K562 (cell line): Measurements from ENCODE around the gene AKT1S1. TPM values are rescaled to one million over a fixed set of nuclear protein-coding genes. Genes with fewer than 3 reads are reported as not detected.
A peak's percentile ranks its signal among the peaks of the same experiment; 100 is the strongest.

ENCODE experiments used
- BRF1 ChIP-seq: IDR thresholded peaks from 3 replicates; pipeline ENCODE4 v1.6.1; 2011; ENCODE audit warnings: borderline replicate concordance, mild to moderate bottlenecking; ENCODE audit not compliant: insufficient read length; ENCODE audit errors: extremely low read depth
- E2F6 ChIP-seq, 2 experiments: IDR thresholded peaks; 2 replicates each; pipeline ENCODE4 v1.6.1; 2011; ENCODE audit warnings: borderline replicate concordance in 1 of 2, control low read depth in 1 of 2, low read depth in 1 of 2, low read length in 1 of 2, mild to moderate bottlenecking in 1 of 2, mixed read lengths in 1 of 2, moderate library complexity in 1 of 2; ENCODE audit not compliant: insufficient read depth in 1 of 2, insufficient read length in 1 of 2, poor library complexity in 1 of 2, severe bottlenecking in 1 of 2; ENCODE audit errors: extremely low read depth in 1 of 2
- ELF2 ChIP-seq: fragments of 250-450 bp; sonication (Bioruptor Pico); IDR thresholded peaks from 2 replicates; pipeline ENCODE4 v1.5.0; 2021; ENCODE audit warnings: mild to moderate bottlenecking
- GTF2E2 ChIP-seq: fragments of 200-800 bp; sonication (Bioruptor generic); IDR thresholded peaks from 2 replicates; pipeline ENCODE4 v1.6.1; 2016; ENCODE audit warnings: missing genetic modification characterization, missing compliant biosample characterization
- KDM2B ChIP-seq: fragments of 250-450 bp; sonication (Bioruptor Pico); IDR thresholded peaks from 2 replicates; pipeline ENCODE4 v1.8.0; 2021; ENCODE audit warnings: mild to moderate bottlenecking, moderate library complexity
- MEIS2 ChIP-seq: fragments of 450-650 bp; IDR thresholded peaks from 2 replicates; pipeline ENCODE4 v1.6.1; 2014; ENCODE audit warnings: mild to moderate bottlenecking; ENCODE audit not compliant: partially characterized antibody
- NONO ChIP-seq, 2 experiments: fragments of 200-400 bp in 1 of 2; fragments of 450-650 bp in 1 of 2; formaldehyde crosslinking in 1 of 2; IDR thresholded peaks; 2 replicates each; pipeline ENCODE4 v1.6.1; 2017; ENCODE audit warnings: low read depth in 2 of 2, mild to moderate bottlenecking in 2 of 2, moderate library complexity in 2 of 2, low read length in 1 of 2
- NR2C1 ChIP-seq, 2 experiments: fragments of 450-650 bp; IDR thresholded peaks; 2 replicates each; pipeline ENCODE4 v1.6.1; 2017; ENCODE audit warnings: mild to moderate bottlenecking in 2 of 2, antibody characterized with exemption in 1 of 2, inconsistent platforms in 1 of 2, missing compliant biosample characterization in 1 of 2, missing genetic modification characterization in 1 of 2
- RBFOX2 ChIP-seq: fragments of 200-400 bp; formaldehyde crosslinking; IDR thresholded peaks from 2 replicates; pipeline ENCODE4 v1.6.1; 2017; ENCODE audit warnings: low read depth, mild to moderate bottlenecking, low read length, moderate library complexity
- SMARCE1 ChIP-seq: fragments of 450-650 bp; IDR thresholded peaks from 2 replicates; pipeline ENCODE4 v1.7.1; 2016; ENCODE audit warnings: mild to moderate bottlenecking
- SMC3 ChIP-seq: conservative IDR thresholded peaks from 2 replicates; pipeline ENCODE4 v1.6.1; 2011; ENCODE audit warnings: low read depth, low read length, improper control_type of control experiment; ENCODE audit not compliant: insufficient read depth
- STAG1 ChIP-seq: sonication (generic); formaldehyde crosslinking; IDR thresholded peaks from 2 replicates; pipeline ENCODE4 v1.5.0; 2020; ENCODE audit warnings: missing genetic modification reagents, borderline replicate concordance
- TEAD4 ChIP-seq, 2 experiments: sonication (generic) in 1 of 2; formaldehyde crosslinking in 1 of 2; IDR thresholded peaks; 2 replicates each; pipeline versions ENCODE4 v1.6.1 to v1.8.0; 2012 to 2022; ENCODE audit warnings: borderline replicate concordance in 1 of 2, inconsistent platforms in 1 of 2, low read length in 1 of 2, mild to moderate bottlenecking in 1 of 2, missing genetic modification reagents in 1 of 2
- ZBTB17 ChIP-seq: fragments of 450-650 bp; formaldehyde crosslinking; IDR thresholded peaks from 2 replicates; pipeline ENCODE4 v1.4.0; 2020; ENCODE audit warnings: mild to moderate bottlenecking
- ZBTB7A ChIP-seq: IDR thresholded peaks from 2 replicates; pipeline ENCODE4 v1.6.1; 2011; ENCODE audit warnings: low read depth, mild to moderate bottlenecking, low read length, moderate library complexity, borderline replicate concordance; ENCODE audit not compliant: control insufficient read depth
- ZNF121 ChIP-seq: sonication (generic); formaldehyde crosslinking; conservative IDR thresholded peaks from 2 replicates; pipeline ENCODE4 v1.8.0; 2022; ENCODE audit warnings: missing genetic modification reagents
- ZNF407 ChIP-seq: fragments of 450-650 bp; IDR thresholded peaks from 2 replicates; pipeline ENCODE4 v1.6.1; 2016; ENCODE audit warnings: low read depth
- polyA plus RNA-seq, 8 experiments: library from polyadenylated mRNA; depleted of rRNA in 4 of 8; stranded (reverse) in 5 of 8; unstranded in 3 of 8; fragments of >200 nt; fragmentation: Nextera tagmentation in 2 of 8; fragmentation: Illumina TruSeq in 1 of 8; extraction: Ambion mirVana in 2 of 8; extraction: Trizol in 1 of 8; gene quantifications; 2 replicates each; pipeline versions ENCODE4 v1.2.1 to v1.2.3, GENCODE V29; 2011 to 2014; ENCODE audit warnings: inconsistent platforms in 1 of 8, missing spikeins in 1 of 8
- total RNA-seq, 7 experiments: library from RNA; depleted of rRNA in 6 of 7; stranded (reverse); fragments of >200 nt in 6 of 7; fragmentation: Illumina TruSeq in 2 of 7; extraction: Trizol in 2 of 7; gene quantifications; 2 replicates each; pipeline versions ENCODE4 v1.2.1 to v1.2.3, GENCODE V29; 2011 to 2021; ENCODE audit warnings: low replicate concordance in 1 of 7

The AKT1S1 gene
- total and polyA plus RNA-seq, 9 of the 15 experiments (the other 6 are each of a cell fraction or from before 2014, with no cell fraction given), result 1.2 to 50.3 (median 17.1) TPM

GRCh38 chr19:49869484-49870308 lies 7.5 kb downstream of the AKT1S1 start (continued):
- TF ChIP-seq STAG1, result no peak
- no peak for TF ChIP-seq ZNF407
- no peak for TF ChIP-seq NR2C1 (IDR thresholded peaks at IDR 0.05)
- TF ChIP-seq NR2C1 (tag; IDR thresholded peaks at IDR 0.05), result no peak
- TF ChIP-seq ZNF121 (CRISPR knock-in tag), result no peak
- peak; percentile 78 for TF ChIP-seq RBFOX2
- TF ChIP-seq GTF2E2, result no peak
- peak; percentile 71 to 85 for TF ChIP-seq E2F6 (IDR thresholded peaks at IDR 0.05; ENCODE audit: borderline replicate concordance in 1 of 2, extremely low read depth in 1 of 2, insufficient read depth in 1 of 2, insufficient read length in 1 of 2, low read depth in 1 of 2, low read length in 1 of 2, poor library complexity in 1 of 2, severe bottlenecking in 1 of 2)
- TF ChIP-seq BRF1, result no peak
- TF ChIP-seq TEAD4 (IDR thresholded peaks at IDR 0.05; ENCODE audit: low read length), result no peak; the same call in 1 of the 2 replicates
- TF ChIP-seq TEAD4 (CRISPR knock-in tag; IDR thresholded peaks at IDR 0.05; ENCODE audit: borderline replicate concordance), result no peak
- TF ChIP-seq NONO (IDR thresholded peaks at IDR 0.05; ENCODE audit: low read depth in 2 of 2, low read length in 1 of 2), result no peak
- peak; percentile 52 for TF ChIP-seq MEIS2
- no peak for TF ChIP-seq SMC3
- peak; percentile 47; the same call in 1 of the 2 replicates for TF ChIP-seq ELF2 (CRISPR knock-in tag)
- TF ChIP-seq SMARCE1, result 0 out of 2 replicates have a peak, but pooled peaks have one; percentile 12
- TF ChIP-seq KDM2B (CRISPR knock-in tag), result peak; percentile 36; the same call in 1 of the 2 replicates
- peak; percentile 65; the same call in 1 of the 2 replicates for TF ChIP-seq ZBTB7A
- TF ChIP-seq ZBTB17 (CRISPR knock-in tag), result peak; percentile 29; the same call in 1 of the 2 replicates
